ENCODE results near the gene FNTB.
"Not testable (repeated sequence)": the region's sequence is repeated elsewhere in the genome, so short reads cannot be mapped to it uniquely, and the experiment has no call there.

FNTB gene

GRCh38 chr14:65019944-65020566 lies 33.4 kb downstream of the FNTB start:
- DNase-seq = peak; percentile 38

GRCh38 chr14:65024957-65025356 lies 38.3 kb downstream of the FNTB start:
- DNase-seq = no peak

- no peak for DNase-seq
Measured at GRCh38 chr14:65025818-65026217, 39.1 kb downstream of the FNTB start.

- DNase-seq = no peak
Measured at GRCh38 chr14:65026526-65026925, 39.8 kb downstream of the FNTB start.

- no peak for DNase-seq
Measured at GRCh38 chr14:65027127-65027799, 40.6 kb downstream of the FNTB start.

- DNase-seq = no peak
Measured at GRCh38 chr14:65028937-65029336, 42.2 kb downstream of the FNTB start.

GRCh38 chr14:65031321-65031720 lies 44.6 kb downstream of the FNTB start:
- DNase-seq = not testable (repeated sequence)

GRCh38 chr14:65032319-65032718 lies 45.6 kb downstream of the FNTB start:
- DNase-seq = no peak

GRCh38 chr14:65033181-65033580 lies 46.5 kb downstream of the FNTB start:
- no peak for DNase-seq

- no peak for DNase-seq
Measured at GRCh38 chr14:65034021-65034420, 47.3 kb downstream of the FNTB start.

GRCh38 chr14:65035049-65035448 lies 48.4 kb downstream of the FNTB start:
- DNase-seq = no peak

- no peak for DNase-seq
Measured at GRCh38 chr14:65038966-65039365, 52.3 kb downstream of the FNTB start.

- DNase-seq = no peak
Measured at GRCh38 chr14:65040666-65041433, 54.2 kb downstream of the FNTB start.

GRCh38 chr14:65041434-65041915 lies 54.8 kb downstream of the FNTB start:
- no peak for DNase-seq

GRCh38 chr14:65042296-65042695 lies 55.6 kb downstream of the FNTB start:
- DNase-seq = no peak

GRCh38 chr14:65042731-65043372 lies 56.2 kb downstream of the FNTB start:
- no peak for DNase-seq

- DNase-seq = no peak
Measured at GRCh38 chr14:65043893-65044595, 57.3 kb downstream of the FNTB start.

- DNase-seq = no peak
Measured at GRCh38 chr14:65044596-65044959, 57.9 kb downstream of the FNTB start.

- DNase-seq = no peak
Measured at GRCh38 chr14:65045006-65045405, 58.3 kb downstream of the FNTB start.

- no peak for DNase-seq
Measured at GRCh38 chr14:65045709-65046108, 59.0 kb downstream of the FNTB start.

- no peak for DNase-seq
Measured at GRCh38 chr14:65052832-65053231, 66.1 kb downstream of the FNTB start.

- DNase-seq = no peak
Measured at GRCh38 chr14:65053466-65053865, 66.8 kb downstream of the FNTB start.
